HG02623 (cell line): ENCODE data around the gene PTPRT.

Experiments
- ATAC-seq: cut with Tn5 transposase; IDR thresholded peaks from one replicate; pipeline ENCODE4 v1.9.1; 2021; ENCODE audit warnings: moderate library complexity; ENCODE audit not compliant: unreplicated experiment

Gene PTPRT

DNA sequence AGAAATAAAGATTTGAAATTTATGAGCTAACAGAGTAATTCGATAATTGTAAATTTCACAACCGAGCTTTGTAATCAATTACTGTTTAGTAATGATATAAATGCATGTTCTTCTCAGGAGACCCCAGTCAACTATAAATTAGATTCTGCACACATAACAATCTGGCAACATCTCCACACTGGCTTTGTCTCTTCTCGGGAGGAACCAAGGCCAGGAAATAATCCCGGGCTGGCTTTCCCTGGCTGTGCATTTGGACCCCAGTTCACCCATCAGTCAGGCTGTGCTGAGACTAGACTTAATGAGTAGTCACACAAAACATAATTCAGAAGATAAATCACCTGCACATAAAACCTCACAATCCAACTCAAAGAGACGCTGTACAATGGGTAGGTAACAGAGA, 65.5 kb downstream of the PTPRT start:
- no peak for ATAC-seq

- no peak for ATAC-seq
These were observed 66.5 kb downstream of the PTPRT start for GRCh38 chr20:43123180-43123579.

GRCh38 chr20:43119720-43120119, 70.0 kb downstream of the PTPRT start:
- no peak for ATAC-seq

DNA sequence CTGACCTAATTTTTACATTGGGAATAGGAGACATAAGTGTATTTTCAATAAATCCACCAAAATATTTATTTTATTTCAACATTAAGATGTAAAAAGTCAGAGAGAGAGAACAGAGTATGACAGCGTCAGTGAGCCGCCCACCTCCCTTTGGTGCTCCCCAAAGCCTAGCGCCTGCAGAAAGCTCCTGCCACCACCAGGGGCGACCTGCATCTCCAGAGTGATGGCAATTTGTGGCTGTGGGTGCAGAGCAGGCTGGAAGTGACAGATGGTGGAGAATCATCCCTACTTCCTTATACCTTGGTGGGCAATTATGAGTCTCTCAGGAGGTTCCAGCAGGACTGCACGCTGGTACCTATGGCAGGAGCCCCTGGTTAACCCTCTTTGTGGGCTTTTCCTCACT, 87.3 kb downstream of the PTPRT start:
- ATAC-seq, result no peak

DNA sequence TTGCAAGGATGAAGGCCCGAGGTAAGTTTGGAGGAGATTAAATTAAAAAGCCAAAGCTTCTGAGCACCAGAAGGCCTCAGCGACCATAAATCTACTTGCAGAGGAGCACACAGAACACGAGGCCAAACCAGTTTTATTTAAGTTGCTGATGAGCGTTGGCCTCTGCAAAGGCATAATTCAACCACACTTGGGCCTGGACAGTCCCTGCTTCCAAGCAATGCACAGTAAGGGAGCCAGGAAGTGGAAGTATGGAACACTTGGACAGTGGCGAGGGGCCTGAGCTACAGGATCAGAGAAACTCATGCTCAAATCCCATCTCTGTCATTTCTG, 92.8 kb downstream of the PTPRT start:
- no peak for ATAC-seq

DNA sequence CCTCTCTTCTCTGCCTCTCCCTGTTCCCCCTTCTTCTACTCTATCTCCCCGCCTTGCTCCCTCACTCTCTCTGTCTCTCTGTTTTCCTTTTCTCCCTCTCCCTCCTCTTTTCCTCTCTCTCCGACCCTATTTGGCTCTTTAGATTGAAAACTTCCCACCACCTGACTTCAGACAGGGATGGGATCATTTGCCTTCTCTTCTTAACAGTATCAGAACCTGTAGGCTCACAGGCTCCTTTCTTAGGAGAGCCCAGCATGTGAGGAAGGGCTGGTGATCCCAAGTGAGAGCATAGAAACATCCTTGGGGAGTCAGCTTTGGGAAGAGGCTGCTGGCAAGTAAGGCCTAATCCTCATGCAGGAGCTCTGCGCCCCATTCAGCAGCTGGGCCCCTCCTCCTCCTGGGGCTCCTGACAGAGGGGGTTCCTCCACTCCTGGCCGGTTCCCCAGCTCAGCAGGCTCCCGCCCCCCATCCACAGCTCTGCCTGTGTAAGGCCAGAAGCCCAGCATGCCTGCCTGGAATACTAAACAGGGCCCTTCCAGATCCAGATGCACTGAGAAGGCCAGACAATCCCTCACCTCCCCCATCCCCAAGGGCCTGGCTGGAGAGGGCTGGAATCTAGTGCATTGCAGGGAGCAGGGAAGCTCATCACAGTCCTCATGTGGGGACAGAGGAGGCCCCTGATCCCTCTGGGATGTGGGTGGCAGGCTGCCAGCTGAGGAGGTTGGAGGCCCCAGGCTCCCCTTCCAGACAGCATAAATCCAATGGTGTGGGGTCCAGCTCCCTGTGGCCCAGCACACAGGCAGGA, 93.4 kb downstream of the PTPRT start:
- ATAC-seq, result no peak

DNA sequence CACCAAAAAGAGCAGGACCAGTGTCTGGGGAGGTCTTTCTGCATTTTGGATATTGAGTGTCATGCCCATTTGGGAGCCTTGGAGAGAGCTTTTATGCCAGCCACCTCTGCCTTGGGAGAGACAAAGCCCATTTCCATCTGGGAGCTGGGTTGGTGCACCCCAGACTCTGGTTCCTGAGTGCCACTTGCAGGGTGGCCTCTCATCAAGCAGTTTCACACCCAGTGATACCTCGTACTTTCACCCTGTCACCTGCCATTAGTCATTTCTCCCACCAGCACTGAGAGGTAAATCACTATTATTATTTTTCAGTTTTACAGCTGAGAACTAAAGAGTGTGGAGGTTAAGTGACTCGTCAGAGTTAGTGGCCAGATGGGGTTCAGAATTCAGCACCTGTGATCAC, 94.7 kb downstream of the PTPRT start:
- no peak for ATAC-seq

GRCh38 chr20:43092386-43093088, 97.2 kb downstream of the PTPRT start:
- no peak for ATAC-seq

GRCh38 chr20:43068482-43068881, 121.2 kb downstream of the PTPRT start:
- no peak for ATAC-seq

GRCh38 chr20:43066125-43066524, 123.6 kb downstream of the PTPRT start:
- no peak for ATAC-seq

- ATAC-seq, result no peak
These were observed 124.4 kb downstream of the PTPRT start for GRCh38 chr20:43065299-43065698.

- ATAC-seq, result no peak
These were observed 131.6 kb downstream of the PTPRT start for GRCh38 chr20:43058077-43058476.

- ATAC-seq, result no peak
These were observed 132.4 kb downstream of the PTPRT start for GRCh38 chr20:43057317-43057716.

DNA sequence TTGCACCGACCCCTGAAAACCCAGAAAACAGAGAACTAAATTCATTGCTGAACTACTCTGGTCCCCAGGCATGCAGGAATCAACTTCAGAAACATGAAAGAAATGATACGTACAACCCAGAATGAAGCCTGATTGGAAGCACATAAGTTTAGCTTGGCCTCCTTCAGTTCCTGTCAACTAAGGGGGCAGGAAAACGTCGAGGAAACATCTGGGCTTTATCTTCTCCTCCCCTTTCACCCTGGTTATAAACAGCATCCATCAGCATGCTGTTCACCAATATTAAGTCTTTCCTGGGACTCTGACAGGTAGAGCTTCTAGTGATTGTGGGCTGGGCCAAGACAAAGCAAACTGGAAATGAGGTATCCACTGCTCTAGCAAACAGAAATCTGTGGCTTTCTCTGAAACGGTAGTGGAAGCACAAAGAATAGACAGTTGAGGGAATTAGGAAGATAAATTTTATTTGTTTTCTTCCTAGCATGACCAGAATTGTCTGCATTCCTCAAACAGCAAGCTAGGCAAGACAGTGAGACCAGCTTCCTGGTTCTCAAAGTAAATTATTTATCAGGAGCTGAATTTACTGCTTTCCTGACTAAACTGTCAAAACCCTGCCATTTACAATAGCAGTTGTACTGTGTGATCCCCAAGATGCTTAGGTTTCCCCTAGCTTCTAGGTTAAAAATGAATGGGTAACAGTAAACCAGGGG, 134.4 kb downstream of the PTPRT start:
- no peak for ATAC-seq

- ATAC-seq, result no peak
These were observed 137.2 kb downstream of the PTPRT start for GRCh38 chr20:43052532-43052931.

- ATAC-seq, result no peak
These were observed 142.7 kb downstream of the PTPRT start for GRCh38 chr20:43046966-43047365.

DNA sequence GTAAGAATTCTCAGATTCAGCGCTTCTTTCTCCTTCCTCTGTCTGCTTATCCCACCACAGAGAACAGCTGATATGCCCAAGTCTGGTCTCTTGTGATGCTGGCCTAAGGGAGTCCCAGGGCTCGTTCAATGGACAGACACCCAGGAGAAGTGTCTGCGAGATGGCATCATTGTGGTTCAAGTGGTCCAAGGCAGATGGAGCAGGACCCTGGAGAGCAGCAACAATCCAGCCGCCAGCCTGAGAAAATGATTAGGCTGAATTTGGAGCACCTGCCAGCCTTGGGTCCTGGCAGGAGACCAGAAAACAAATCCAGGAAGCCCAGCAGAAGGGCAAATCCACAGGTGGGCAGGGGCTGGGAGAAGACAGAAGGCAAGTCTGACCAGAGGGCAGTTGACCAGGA, 145.8 kb downstream of the PTPRT start:
- ATAC-seq, result no peak

GRCh38 chr20:43040427-43040826, 149.3 kb downstream of the PTPRT start:
- ATAC-seq, result no peak

DNA sequence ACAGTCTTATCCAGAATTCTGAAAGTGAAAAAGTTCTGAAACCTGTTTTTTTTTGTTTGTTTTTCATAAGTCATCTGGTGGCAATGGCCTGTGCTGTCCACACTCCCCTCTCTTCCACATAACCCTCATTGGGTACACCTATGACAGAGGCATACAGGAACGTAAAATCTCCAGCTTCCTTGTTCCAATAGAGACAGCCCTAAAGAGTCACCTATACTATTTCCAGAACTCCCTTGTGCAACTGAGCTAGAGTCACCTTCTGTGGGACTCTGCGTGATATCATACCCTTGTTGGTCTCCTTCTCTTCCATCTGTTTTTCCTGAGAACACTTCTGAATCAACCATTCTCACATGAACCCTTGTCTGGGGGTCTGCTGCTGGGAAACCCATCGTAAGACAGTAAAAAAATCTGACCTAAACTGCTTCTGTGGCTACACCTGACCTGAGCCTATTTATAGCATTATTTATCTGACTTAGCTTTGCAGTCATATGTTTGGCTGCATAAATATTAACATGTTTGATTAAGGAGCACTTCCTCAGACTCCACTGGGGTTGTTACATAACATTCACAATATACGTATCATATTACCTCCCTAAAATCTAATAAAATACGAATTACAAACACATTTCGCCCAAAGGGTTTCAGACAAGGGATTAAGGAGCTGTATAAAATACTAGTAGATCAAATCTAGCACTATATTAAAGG, 151.9 kb downstream of the PTPRT start:
- no peak for ATAC-seq

GRCh38 chr20:43034981-43035724, 154.6 kb downstream of the PTPRT start:
- no peak for ATAC-seq

GRCh38 chr20:43032459-43032858, 157.2 kb downstream of the PTPRT start:
- no peak for ATAC-seq
